ENCODE results near the gene VPREB1. TPM values are rescaled to one million over a fixed set of nuclear protein-coding genes. Genes with fewer than 3 reads are reported as not detected.
"Not testable (repeated sequence)": the region's sequence is repeated elsewhere in the genome, so short reads cannot be mapped to it uniquely, and the experiment has no call there.

Gene VPREB1
- total RNA-seq, 2 donors from 2014 or later, result not detected

DNA sequence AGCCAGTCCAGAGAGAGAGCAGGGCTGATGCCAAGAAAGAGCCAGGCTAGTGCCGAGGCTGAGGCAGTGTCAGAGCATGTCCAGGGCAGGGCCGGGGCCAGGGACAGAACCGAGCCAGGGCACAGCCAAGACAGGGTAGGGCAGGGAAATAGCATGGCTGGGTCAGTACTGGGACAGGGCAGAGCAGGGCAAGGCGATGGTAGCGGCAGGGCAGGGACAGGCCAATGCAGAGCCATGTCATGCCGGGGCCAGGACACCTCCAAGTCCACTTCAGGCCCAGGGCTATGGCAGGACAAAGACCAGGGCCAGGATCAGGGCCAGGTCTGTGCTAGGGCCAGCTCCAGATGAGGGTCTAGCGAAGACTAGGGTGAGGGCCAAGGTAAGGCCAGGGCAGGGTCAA, 48.9 kb downstream of the VPREB1 start:
- DNase-seq (ENCODE audit: low spot score); H3K36me3 ChIP-seq; intact Hi-C loops (cut with DNase I); H3K27me3 ChIP-seq (replicated peaks; ENCODE audit: insufficient read depth); H3K4me1 ChIP-seq (replicated peaks); H3K4me3 ChIP-seq; H3K9me3 ChIP-seq; H3K27ac ChIP-seq: not testable (repeated sequence)
- 94% methylated on average over 7 of the region's 7 CpGs for WGBS

DNA sequence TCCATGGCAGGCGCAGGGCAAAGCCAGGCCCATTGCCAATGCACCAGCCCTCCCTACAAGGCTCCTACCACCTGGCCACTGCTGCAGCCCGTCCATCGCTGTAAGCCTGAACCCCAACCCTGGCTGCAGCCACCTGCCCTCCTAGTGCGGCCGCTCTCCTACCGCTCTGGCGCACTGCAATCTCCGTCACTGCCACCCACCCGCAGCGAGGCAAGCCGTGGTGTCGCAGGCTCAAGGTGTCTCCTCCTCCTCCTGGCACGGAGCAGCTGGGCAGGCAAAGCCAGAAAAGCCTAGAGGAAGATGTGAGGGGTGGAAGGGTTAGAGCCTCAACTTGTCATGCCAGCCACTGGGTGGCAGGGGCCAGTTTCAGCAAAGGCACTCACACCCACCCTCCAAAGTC, 50.1 kb downstream of the VPREB1 start:
- H3K27ac ChIP-seq; H3K27me3 ChIP-seq (replicated peaks; ENCODE audit: insufficient read depth); intact Hi-C loops (cut with DNase I); H3K9me3 ChIP-seq; DNase-seq (ENCODE audit: low spot score); H3K4me3 ChIP-seq; H3K36me3 ChIP-seq; H3K4me1 ChIP-seq (replicated peaks): not testable (repeated sequence)
- WGBS, result 94% methylated on average over 13 of the region's 13 CpGs

All from prostate gland (tissue), 2 donors.